HG03135 (cell line): ENCODE measurements around the gene LDLRAP1.
"Not testable (repeated sequence)": the region's sequence is repeated elsewhere in the genome, so short reads cannot be mapped to it uniquely, and the experiment has no call there.

ENCODE experiments used
- ATAC-seq: cut with Tn5 transposase; IDR thresholded peaks from one replicate; pipeline ENCODE4 v1.9.1; 2021; ENCODE audit warnings: mild to moderate bottlenecking, moderate library complexity; ENCODE audit not compliant: unreplicated experiment

LDLRAP1 gene

DNA sequence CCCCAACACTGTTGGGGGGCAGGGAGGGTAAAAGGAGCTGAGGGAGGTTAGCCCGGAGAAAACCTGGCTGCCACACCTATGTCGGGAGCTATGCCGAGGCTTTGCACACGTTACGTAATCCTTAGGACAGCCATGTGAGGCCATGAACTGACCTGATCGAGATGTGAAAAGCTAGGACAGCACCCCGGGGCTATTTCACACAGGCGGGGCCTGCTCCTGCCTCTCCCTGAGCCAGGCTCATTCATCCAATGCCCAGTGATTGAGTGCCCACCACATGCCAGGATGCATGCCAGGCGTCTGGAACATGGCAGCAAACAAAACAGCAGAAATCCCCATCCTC is 30.2 kb downstream of the LDLRAP1 start:
- no peak for ATAC-seq

DNA sequence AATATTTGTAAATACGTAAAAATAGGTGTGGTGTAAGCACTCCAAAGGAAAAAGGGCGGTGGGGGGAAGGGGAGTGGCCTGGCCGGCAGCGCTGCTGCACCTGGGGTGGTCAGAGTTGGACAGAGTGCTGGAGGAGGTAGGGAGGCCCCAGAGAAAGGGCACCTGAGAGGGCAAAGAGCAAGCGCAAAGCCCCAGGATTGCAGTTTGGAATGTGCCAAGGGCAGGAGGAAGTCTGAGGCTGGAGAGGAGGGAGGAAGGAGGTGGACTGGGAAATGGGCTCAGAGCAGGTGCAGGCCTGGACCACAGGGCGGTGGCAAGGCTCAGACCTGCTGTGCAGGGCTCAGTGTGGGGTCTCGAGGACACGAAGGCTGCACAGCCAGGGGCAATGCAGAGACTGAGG is 30.6 kb downstream of the LDLRAP1 start:
- no peak for ATAC-seq

DNA sequence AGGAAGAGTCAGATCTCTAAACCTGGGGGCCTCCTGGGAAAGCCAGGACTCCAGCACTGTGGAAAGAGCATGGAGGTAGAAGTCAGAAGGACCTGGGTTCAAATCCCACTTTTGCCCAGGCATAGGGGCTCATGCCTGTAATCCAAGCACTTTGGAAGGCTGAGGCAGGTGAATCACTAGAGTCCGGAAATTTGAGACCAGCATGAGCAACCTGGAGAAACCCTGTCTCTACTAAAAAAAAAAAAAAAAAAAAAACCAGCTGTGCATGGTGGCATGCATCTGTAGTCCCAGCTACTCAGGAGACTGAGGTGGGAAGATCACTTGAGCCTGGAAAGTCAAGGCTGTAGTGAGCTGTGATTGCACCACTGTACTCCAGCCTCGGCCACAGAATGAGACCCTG is 31.8 kb downstream of the LDLRAP1 start:
- no peak for ATAC-seq

DNA sequence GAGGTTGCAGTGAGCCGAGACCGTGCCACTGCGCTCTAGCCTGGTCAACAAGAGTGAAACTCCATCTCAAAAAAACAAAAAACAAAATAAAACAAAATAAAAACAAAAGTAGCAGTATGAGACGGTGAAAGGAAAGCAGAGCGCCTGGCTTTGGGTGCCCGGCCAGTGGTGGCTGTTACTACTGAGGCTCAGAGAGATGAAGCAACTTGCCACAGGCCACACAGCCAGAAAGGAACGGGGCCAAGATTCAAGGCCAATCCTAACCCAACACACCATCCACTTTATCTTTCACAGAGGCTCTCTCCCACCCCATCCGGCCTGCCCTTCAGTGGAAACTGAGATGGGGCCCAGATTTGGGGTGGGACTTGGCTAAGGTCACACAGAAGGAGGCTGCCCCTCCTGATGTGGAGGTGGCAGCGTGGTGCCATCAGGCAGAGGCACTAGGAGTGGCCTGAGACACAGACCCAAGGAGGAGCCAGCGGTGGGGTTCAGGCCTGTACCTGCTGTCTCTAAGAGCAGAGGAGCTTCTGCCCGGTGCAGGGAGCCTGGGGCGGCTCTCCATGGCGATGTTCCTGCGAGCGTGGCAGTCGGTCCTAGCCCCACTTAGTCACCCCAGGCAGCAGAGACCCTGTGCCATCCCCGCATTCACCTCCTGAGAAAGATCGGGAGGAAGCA is 33.2 kb downstream of the LDLRAP1 start:
- no peak for ATAC-seq

DNA sequence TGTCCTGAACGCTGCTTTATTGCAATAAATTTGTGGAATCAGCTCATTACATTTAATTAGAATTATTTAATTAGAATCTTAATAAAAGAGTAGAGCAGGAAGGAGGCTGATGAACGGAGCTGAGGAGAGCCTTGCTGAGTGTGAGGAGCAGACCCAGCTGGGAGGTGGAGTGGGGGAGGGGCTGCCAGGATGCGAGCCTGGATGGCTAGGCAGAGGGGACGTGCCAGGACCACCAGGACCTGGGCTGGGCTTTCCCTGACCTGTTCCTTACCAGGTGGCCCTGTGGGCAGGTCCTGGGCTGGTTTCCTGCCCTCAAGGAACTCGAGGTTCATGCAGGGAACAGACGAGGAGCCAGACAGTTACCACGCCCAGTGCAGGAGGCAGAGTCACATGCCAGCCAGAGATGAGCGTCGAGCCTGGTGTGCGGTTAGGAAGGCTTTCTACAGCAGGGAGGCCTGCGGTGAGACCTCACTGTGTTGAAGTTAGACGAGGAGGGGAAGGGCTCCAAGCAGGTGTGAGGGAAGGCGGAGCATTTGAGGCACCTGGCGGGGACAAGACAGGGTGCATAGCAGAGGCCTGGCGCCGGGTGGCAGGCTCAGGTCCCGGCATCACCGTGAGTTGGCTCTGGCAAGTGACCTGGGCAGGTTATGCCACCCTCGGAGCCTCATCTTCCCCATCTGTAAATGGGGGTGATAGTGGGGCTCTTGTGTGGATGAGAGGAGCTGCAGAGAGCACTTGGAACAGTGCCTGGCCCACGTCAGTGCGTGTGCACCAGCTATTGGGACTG is 33.9 kb downstream of the LDLRAP1 start:
- ATAC-seq = no peak

DNA sequence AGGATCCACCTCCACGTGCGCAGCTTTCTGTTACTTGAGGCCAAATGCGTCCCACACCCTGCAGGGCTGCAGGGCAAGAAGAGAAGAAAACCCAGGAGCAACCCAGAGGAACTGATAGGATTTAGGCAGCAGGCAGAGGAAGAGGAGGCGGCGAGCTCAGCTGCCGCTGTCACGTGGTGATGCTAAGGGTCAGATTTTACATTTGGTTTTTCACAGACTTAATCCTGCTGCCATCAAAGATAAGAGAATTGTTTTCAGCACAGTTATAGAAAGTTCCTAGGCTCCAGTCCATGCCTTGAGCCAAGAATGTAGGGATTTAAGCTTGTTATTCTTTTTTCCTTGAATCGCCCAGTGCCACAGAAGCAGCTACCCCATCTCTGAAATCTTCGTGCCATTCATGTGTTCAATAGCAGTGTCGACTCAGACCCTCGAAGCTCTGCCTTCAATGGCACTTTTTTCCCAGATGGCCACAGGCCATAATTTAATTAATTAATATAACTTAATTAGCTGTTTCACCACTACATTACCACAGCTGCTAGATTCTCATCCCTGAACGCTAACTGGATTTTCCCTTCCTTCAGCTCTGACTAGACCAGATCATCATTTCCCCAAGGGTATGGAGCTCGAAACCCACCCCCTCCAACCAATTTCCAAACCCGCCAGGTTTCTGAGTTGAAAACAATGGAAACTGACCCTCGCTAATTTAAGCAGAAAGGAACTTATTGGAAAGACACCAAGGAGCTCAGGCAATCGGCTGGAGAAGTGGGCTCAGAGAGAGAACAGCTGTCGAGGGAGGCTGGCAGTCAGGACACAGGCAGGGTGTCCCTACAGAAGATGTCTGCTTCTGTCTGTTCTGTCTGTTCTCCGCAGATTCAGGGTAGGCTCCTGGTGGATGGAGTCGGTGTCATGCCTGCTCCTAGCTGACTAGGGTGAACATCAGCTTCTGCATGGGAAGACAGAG is 36.2 kb downstream of the LDLRAP1 start:
- no peak for ATAC-seq

DNA sequence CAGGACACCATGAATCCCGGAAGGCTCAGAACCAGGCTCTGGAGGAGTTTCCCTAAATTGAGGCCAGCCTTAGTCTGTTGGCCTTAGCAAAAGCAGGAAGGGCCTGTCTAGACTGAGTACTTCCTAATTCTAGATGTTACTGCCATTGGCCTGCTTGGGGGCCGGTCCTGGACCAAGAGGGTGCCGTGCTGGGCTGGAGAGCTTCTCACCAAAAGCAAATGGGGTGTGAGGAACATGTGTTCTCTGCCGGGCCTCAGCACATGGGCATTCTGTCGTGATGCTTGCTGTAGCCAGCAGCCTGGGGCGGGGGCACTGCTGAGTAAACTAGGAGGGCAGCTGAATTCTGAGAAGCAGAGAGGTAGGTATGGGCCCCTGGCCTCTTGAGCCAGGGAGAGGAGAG is 37.5 kb downstream of the LDLRAP1 start:
- no peak for ATAC-seq

DNA sequence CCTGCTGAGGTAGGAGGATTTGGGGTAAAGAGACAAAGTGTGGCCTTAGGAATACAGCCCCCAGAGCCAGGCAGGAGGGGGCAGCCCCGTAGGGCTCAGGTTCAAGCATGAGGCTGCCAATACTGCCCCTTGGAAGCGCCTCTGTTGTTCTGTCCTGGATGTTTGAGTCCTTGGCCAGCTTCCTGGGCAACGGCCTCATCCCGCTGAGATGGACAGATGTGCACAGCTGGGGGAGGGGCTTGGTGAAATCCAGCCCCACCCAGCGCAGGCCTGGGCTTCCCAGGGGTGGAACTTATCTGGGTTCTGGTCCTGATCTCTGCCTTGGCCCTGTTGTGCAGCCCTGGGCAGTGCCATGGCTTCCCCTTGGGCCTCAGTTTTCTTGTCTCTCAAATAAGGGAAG is 38.4 kb downstream of the LDLRAP1 start:
- no peak for ATAC-seq

DNA sequence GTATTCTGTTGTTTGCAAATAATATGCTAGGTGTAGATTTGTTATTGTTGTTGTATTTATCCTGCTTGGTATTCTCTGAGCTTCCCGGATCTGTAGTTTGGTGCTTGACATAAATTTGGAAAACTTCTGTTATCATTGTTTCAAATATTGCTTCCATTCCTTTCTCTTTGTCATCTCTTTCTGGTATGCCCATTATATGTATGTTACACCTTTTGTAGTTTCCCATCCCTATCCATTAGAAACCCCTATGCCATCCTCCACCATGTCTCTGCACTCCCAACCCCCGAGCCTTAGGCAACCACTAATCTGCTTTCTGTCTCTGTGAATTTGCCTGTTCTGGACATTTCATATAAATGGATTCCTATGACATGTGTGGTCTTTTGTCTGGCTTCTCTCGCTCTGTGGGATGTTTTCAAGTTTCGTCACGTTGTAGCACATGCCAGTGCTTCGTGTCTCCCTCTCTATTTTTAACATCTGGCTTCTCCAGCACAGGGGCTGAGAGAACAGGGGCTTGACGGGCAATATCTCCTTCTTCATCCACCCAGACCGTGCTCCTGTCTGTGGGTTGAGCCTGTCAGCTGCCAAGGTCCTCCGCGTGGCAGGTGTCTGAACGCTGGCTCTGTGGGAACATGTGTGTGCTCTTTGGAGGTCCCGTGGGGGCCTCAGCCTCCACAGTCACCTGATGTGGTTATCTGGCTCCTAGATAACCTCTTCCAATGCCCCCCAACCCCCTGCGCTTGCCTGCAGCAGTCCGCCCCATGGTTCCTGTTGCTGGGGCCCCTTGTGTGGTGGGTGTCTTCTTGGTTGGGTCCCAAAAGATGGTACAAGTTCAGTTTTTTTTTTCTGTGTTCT is 40.3 kb downstream of the LDLRAP1 start:
- no peak for ATAC-seq

DNA sequence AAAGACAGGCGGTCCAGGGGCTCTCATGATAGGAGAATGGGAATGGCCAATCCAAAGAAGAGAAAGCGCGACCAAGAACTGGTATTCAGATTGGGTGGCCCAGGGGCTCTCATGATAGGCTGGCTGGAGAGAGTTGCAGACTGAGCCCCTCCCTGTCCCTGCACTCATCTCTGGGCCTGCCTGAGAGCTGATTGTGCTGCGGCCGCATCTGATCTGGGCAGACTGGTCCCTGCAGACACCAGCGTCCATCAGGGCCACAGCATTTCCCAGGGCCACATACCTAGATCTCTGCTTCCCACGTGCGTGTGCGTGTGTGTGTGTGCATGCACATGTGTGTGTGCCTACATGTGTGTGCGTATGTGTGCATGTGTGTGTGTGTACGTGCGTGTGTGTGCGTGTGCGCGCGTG is 42.8 kb downstream of the LDLRAP1 start:
- no peak for ATAC-seq

DNA sequence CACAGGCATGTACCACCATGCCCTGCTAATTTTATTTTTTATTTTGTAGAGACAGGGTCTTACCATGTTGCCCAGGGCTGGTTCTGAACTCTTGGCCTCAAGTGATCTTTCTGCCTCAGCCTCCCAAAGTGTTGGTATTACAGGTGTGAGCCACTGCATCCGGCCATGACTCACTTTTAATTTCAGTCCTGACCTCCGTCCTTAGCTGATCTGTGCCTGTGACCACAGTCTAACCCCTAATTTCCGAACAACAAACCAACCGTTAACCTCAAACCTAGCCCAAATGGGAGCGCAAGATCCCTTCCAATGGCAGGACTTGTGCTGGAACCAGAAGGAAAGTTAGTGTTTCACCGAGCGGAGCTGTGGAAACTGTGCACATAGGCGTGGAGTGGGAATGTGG is 43.9 kb downstream of the LDLRAP1 start:
- ATAC-seq = no peak

DNA sequence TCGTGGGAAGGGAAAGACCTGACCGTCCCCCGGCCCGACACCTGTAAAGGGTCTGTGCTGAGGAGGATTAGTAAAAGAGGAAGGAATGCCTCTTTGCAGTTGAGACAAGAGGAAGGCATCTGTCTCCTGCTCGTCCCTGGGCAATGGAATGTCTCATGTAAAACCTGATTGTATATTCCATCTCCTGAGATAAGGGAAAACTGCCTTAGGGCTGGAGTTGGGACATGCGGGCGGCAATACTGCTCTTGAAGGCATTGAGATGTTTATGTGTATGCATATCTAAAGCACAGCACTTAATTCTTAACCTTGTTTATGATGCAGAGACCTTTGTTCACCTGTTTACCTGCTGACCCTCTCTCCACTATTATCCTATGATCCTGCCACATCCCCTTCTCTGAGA is 44.8 kb downstream of the LDLRAP1 start:
- not testable (repeated sequence) for ATAC-seq

DNA sequence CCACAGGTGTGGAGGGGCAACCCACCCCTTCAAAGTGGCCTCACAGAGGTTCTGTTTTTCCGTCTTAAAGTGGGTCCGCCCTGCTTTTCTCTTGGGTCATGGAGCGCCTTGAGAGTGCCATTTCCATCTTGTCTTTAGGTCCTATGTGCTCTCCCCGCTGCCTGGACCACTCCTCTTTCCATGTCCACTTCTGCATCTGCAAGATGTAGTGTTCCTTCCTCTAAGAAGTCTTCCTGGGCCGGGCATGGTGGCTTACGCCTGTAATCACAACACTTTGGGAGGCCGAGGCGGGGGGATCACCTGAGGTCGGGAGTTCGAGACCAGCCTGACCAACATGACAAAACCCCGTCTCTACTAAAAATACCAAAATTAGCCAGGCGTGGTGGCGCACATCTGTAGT is 45.4 kb downstream of the LDLRAP1 start:
- not testable (repeated sequence) for ATAC-seq

DNA sequence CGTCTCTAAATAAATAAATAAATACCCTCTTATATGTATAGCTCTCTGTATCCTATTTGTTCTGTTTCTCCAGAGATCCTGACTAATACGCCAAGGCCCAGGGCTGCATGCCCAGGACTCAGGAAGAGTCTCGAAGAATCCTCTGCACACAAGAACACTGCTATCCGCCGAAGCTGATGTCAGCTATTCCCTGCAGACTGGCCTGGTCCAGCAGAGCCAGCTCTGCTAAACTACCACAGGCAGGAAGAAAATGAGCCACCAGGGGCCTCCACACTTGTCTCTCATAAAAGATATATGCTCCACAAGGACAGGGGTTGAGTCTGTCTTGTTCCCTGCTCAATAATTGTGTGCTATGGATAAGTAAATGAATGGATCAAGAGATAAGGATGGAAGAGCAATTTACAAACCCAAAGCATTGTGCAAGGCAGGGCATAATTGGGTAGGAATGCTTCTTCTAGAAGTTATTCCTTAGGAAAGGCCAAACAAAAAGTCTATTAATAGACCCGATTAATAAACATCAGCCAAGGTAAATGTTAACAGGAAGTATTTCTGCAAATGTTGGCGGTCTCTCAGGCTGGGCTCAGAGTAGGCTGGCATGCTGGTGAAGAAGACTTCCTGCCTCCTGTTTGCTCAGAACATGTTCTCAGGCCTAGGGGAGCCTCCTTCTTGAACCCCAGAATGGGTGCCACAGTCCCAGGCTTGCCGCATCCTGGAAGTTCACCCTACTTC is 46.9 kb downstream of the LDLRAP1 start:
- no peak for ATAC-seq

DNA sequence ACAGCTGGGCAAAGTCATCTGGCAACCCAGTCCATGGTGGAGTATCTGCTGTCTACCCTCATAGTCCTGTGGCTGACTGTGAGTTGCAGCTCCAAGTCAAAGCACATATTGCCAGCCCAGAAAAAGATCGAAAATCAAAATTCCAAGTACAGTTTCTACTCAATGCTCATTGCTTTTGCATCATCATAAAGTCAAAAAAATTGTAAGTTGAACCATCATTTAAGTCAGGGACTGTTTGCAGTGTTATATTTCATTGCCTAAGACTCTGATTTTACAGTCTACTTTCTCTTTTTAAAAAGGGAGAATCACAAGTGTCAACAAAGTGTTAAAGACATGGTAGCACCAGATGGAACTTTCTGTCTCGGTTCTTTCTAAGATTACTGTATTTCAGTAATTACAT is 50.5 kb downstream of the LDLRAP1 start:
- no peak for ATAC-seq

DNA sequence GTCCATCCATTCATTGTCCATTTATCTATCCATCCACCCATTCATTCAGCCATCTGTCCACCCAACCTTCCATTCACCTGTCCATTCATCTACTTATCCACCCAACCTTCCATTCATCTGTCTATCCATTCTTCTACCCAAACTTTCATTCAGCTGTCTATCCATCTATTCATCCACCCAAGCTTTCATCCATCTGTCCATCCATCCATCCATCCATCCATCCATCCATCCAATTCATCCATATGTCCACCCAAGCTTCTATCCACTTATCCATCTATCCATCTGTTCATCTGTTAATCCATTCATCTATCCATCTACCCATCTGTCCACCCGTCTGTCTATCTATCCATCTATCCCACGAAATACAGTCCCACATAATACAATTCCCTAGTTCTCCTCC is 51.6 kb downstream of the LDLRAP1 start:
- ATAC-seq = no peak

DNA sequence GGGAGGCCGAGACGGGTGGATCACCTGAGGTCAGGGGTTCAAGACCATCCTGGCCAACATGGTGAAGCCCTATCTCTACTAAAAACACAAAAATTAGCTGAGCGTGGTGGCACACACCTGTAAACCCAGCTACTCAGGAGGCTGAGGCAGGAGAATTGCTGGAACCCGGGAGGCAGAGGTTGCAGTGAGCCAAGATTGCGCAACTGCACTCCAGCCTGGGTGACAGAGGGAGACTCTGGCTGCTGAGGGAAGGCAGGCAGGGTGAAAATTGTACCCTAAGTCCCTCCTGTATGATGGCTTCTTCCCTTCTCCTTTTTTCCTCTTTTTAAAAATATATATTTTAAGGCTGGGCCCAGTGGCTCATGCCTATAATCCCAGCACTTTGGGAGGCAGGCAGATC is 53.2 kb downstream of the LDLRAP1 start:
- not testable (repeated sequence) for ATAC-seq

DNA sequence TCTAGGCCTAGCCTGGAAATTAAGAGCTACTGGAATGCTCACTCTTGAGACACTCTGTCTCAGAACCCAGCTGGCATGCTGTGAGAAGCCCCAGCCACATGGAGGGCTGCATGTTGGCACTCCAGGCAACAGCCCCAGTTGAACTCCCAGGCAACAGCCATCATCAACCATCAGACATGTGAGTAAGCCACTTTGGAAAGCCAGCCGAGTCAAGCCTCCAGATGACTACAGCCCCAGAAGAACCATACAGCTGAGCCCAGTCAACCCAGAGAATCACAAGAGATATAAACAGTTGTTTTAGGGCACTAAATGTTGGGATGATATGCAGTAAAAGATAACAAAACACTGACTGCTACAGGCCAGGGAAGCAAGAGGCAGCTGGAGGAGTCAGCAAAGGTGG is 55.5 kb downstream of the LDLRAP1 start:
- ATAC-seq = no peak

DNA sequence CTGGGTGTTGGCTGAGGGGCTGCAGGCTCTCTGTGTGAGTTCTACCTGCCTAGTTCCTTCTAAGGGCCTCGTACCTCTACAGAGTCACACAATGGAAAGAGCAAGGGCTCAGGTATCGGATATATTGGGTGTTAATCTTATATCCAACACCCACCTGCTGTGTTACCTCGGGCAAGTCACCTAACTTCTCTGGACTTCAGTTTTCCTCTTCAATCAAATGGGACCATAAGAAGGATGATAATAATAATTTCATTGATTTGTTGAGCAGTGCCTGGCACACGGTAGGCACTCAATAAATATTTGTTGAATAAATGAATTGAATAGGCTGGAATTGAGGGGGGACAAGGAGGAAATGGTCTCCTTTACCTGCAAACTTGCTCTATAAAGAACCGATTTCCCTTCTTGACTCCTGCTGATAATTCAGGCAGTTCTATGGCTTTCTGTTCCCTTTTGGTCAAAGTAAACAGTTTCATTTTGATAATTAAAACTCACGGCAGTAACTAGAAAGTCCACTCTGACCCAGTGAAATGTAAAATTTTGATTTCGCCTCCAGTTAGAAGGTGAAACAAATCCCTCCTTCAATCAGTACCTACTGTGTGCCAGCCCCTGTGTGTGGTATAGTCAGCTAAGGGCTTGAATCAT is 56.7 kb downstream of the LDLRAP1 start:
- no peak for ATAC-seq
